Activated CD8-positive, alpha-beta memory T cell treated with anti-CD3 and anti-CD28 coated beads for 36 hours (primary cell): Measurements from ENCODE around the gene SPRED1. TPM values are rescaled to one million over a fixed set of nuclear protein-coding genes. Genes with fewer than 3 reads are reported as not detected.
"Not testable (repeated sequence)": the region's sequence is repeated elsewhere in the genome, so short reads cannot be mapped to it uniquely, and the experiment has no call there.

Source experiments
- CTCF ChIA-PET: fragments of 350-600 bp; sonication (Branson Sonifier 250); formaldehyde crosslinking; loops from one replicate; lab custom pipeline; 2021; ENCODE audit warnings: antibody characterized with exemption; lab: Charles Lee
- POLR2A ChIA-PET: fragments of 350-600 bp; sonication (Branson Sonifier 250); formaldehyde crosslinking; loops from one replicate; lab custom pipeline; 2021; ENCODE audit warnings: antibody characterized with exemption; lab: Charles Lee
- total RNA-seq, 2 experiments: library from RNA; stranded (reverse); gene quantifications; one replicate each; pipeline ENCODE4 v1.2.3, GENCODE V29; 2021

The SPRED1 gene
- total RNA-seq, 2 experiments from 2014 or later, result 1.3 to 2.5 TPM

DNA sequence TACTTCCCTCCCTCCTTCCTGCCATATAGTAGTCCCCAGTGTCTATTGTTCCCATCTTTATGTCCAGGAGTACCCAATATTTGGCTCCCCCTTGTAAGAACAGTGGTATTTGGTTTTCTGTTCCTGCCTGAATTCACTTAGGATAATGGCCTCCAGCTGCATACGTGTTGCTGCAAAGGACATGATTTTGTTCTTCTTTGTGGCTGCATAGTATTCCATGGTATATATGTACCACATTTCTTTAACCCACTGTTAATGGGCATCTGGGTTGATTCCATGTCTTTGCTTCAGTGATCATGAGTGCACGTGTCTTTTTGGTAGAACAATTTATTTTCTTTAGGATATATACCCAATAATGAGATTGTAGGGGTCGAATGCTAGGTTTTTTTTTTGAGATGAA is 19.3 kb downstream of the SPRED1 start:
- POLR2A ChIA-PET, result no interaction called here
- CTCF ChIA-PET, result no interaction called here

DNA sequence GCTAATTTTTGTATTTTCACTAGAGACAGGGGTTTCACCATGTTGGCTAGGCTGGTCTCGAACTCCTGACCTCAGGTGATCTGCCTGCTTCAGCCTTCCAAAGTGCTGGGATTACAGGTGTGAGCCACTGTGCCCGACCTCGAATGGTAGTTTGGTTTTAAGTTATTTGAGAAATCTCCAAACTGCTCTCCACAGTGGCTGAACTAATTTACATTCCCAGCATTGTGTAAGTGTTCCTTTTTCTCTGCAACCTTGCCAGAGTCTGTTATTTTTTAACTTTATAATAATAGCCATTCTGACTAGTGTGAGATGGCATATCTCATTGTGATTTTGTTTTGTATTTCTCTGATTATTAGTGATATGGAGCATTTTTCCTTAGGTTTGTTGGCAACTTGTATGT is 19.8 kb downstream of the SPRED1 start:
- POLR2A ChIA-PET, CTCF ChIA-PET: not testable (repeated sequence)

DNA sequence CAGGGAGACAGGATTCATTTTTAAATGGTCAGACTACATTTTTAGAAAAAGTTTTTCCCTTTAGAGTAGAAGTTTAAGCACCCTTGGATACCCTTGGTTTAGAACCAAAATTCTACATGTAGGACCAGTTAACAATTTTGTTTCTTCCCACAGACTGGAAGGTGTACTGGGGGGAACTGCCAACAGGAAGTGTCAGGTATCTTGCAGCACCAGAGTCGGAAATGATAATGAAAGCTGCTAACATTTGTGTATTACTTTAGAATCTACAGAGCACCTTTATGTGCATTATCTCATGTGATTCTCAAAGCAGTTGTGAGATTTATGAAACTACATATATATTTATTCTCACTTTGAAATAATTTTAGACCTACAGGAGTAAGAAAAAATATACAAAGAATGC is 21.5 kb downstream of the SPRED1 start:
- ChIA-PET POLR2A (no interaction called here), CTCF (no interaction called here)

DNA sequence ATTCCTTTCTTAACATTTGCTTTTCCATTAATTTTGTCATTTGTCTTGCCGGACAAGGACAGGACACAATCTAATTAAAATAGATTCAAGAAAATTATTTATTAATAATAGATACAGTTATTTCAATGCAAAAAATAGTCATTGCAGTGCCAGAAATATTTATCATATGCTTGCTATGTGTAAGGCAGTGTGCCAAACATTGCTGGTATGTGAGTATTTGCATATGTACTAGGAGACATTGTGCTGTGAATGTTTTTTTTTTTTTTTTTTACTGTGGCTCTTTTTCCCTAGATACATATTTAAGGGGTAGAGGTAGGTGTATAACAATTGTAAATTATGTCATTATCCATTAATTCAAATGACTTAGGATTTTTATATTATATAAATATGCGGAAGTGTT is 23.3 kb downstream of the SPRED1 start:
- POLR2A ChIA-PET, result no interaction called here
- CTCF ChIA-PET, result no interaction called here

DNA sequence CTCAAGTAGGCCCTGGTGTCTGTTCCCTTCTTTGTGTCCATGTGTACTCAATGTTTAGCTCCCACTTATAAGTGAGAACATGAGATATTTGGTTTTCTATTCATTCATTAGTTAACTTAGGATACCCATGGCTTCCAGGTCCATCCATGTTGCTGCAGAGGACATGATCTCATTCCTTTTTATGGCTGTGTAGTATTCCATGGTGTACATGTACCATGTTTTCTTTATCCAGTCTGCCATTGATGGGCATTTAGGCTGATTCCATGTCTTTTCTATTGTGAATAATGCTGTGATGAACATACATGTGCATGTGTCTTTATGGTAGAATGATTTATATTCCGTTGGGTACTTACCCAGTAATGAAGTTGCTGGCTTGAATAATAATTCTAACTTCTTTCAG is 24.6 kb downstream of the SPRED1 start:
- POLR2A ChIA-PET, result not testable (repeated sequence)

DNA sequence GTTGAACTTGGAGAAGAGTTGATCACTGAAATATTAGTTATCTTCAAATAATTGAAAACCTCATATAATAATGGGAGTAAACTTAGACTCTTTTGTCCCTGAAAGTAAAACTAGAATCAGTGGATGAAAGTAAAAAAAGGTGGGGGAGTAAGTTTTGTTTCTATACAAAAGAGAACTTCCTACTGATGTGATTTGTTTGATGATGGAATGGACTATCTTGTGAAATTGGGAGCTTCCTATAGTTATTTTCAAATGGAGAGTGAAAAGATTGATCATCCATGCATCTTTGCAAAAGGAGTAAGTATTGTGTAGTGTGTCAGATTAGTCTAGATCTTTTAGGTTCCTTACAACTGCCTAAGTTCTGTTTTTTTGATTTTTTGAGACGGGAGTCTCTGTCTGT is 28.4 kb downstream of the SPRED1 start:
- CTCF ChIA-PET, result no interaction called here

More for the DNA sequence above, 24.6 kb downstream of the SPRED1 start:
- CTCF ChIA-PET, result not testable (repeated sequence)

DNA sequence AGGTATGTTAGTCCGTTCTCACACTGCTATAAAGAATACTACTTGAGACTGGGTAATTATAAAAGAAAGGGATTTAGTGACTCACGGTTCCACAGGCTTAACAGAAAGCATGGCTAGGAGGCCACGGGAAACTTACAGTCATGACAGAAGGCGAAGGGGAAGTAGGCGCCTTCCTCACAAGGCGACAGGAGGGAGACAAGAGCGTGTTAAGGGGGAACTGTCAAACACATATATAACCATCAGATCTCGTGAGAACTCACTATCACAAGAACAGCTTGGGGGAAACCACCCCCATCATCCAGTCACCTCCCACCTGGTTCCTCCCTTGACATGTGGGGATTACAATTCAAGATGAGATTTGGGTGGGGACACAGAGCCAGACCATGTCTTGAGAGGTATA is 30.4 kb downstream of the SPRED1 start:
- CTCF ChIA-PET, result no interaction called here
- POLR2A ChIA-PET, result no interaction called here

More for the DNA sequence above, 28.4 kb downstream of the SPRED1 start:
- POLR2A ChIA-PET, result no interaction called here

DNA sequence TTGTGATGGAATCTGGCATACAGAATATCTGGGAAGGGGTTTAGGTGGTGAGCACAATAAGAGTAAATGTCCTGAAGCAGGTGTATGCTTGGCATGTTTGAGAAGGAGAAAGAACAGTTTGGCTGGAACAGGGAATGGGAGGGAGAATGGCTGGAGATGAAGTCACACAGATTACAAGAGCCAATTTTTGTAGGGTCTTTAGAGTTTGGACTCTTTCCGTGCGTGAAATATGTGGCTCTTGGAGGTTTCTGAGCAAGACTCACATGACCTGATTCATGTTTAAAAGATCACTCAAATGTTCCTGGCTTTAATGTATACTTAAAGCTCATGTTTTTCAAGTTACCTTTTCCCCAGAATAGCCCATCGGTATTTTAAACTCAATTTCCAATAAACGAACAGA is 32.8 kb downstream of the SPRED1 start:
- CTCF ChIA-PET, result no interaction called here
- POLR2A ChIA-PET, result no interaction called here

DNA sequence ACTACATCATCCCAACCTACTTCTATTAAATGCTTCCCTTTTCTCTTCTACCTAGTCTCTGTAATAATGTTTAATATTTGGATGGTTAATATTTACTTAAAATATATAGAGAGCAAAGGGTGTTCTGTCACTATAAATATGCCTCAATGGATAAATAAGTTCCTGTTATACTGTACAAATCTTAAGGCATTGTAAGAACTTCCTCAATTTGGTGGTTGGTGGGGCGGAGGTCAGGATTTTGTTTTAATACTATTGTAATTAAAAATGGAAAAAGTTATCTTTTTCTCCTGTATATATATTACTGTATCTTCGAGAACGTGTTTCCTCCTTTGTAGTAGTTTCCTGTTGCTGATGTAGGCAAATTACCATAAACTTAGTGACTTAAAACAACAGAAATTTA is 41.5 kb downstream of the SPRED1 start:
- POLR2A ChIA-PET, result no interaction called here
- CTCF ChIA-PET, result no interaction called here

DNA sequence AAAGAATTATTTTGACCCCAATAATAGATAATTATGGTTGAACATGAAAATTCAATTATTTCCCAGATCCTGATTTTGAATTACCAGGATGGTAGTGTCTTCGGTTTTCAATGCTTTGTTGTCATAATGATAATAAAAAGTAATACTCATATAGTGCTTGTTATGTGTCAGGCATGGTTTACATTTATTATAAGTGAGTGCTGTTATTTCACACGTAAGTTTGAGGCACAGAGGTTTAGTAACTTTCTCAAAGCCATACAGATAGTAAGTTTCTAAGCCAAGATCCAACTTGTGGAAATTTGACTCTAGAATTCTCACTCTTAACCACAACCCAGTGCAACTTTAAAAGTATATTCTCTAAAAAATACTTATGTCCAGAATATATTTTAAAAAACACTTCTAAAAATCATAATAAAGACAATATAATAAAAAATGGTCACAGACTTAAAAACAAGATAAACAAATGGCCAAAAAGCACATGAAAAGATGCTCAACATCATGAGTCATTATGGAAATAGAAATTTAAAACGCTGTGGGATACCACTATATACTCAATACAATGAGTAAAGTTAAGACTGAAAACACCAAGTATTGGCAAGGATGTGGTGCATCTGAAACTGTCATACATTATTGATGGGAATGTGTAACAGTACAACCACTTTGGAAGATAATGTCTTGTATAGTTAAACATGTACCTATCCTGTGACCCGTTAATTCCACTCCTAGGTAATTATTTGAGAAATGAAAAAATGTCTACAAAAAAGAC is 45.2 kb downstream of the SPRED1 start:
- CTCF ChIA-PET, result no interaction called here
- POLR2A ChIA-PET, result no interaction called here

DNA sequence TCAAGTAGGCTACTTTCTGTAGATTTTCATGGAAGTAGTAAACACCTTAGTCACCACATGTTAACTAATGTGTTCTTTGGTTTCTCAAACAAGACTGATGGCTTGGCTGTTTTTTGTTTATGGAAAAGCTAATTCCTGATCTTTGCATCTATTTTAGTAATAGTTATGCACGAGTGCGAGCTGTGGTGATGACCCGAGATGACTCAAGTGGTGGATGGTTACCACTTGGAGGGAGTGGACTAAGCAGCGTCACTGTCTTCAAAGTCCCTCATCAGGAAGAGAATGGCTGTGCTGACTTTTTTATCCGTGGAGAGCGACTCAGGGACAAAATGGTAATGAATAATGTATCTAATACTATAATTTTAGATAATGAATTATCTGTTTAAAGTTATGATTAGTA is 46.6 kb downstream of the SPRED1 start:
- POLR2A ChIA-PET, result no interaction called here
- CTCF ChIA-PET, result no interaction called here

DNA sequence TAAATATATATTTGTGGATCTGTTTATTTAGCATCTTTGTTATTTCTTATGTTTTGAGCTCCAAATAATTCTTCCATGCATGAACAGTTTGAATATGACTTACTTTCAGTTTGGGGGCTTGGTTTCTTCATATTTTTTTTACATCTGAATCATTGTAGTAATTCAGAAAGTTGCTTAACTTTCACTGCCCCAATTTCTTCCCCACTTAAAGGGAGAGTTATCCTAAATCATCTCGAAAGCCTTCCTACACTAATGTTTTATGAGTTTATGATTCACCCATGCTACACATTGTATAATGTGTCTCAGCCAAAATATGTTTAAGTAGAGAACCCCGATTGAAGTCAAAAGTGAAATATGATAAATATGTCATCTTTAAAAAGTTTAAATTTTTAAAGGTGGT is 47.8 kb downstream of the SPRED1 start:
- POLR2A ChIA-PET, result no interaction called here
- CTCF ChIA-PET, result no interaction called here

DNA sequence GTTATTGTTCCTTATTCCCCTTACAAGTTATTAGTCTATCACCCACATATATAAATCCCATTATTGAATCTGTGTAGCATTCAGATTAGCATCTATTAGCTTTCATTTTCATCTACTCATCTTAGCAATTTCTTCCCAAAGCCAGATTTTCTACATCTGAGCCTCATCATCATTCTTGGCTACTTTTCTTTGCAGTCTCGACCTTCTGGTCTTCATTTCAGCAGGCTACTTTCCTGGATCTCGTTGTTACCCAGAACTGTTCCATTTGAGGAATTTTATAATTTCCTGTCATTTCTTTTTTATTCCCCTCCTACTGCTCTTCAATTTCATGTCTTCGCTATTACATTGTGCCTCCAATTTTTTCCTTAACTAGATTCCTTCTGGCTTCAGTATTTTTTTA is 51.8 kb downstream of the SPRED1 start:
- ChIA-PET POLR2A (no interaction called here), CTCF (no interaction called here)

DNA sequence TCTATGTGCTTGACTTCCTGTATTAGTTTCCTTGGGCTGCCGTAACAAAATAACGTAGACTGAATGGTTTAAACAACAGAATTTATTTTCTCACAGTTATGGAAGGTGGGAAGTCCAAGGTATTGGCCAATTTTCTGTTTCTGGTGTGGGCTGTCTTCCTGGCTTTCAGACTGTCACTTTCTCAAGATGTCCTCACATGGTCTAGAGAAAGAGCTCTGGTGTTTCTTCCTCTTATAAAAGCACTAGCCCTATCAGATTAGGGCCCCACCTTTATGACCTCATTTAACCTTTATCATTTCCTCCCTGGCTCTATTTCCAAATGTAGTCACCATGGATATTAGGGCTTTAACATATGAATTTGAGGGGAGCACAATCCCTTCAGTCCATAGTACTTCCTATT is 54.6 kb downstream of the SPRED1 start:
- CTCF ChIA-PET, result no interaction called here
- POLR2A ChIA-PET, result no interaction called here

DNA sequence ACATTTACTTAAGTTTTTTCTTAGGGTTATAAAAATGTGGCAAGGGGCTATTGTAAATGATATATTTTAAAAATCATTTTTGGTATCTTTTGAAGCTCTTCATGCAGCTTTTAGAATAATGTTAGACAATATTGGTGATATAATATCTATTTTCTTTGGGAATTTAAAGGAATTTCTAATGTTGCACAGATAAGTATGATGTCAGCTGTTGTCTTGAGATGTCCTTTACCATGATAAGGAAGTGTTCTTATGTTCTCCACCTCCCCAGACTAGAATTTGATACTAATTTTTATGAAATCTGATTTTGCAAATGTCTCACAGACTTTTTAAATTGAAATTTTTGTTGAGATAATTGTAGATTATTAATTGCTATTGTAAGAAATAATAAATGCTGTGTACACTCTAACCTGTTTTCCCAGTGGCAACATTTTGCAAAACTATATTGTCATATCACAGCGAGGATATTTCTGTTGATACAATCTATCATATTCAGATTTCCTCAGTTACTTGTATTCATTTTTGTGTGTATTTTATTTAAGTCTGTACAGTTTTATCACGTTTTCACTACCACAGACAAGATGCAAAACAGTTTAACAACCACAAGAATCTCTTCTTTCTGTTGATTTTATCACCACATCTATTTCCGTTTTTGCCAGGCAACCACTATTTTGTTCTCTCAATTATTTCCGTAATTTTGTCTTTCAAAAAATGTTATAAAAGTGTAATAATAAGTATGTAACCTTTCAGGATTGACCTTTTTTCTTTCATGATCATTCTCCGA is 55.4 kb downstream of the SPRED1 start:
- CTCF ChIA-PET, result no interaction called here
- POLR2A ChIA-PET, result no interaction called here

DNA sequence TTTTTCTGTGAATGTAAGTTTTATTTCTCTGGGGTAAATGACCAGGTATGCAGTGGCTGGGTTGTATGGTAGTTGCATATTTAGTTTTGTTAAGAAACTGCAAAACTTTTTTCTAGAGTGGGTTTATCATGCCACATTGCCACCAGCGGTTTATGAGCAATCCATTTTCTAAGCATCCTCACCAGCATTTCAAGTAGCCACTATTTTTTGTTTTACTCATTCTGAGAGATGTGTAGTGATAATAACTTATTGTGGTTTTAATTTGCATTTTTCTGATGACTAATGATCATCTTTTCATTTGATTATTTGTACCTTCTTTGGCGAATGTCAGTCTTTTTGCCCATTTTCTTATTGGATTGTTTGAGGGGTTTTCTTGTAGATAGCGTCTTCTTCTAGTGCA is 56.2 kb downstream of the SPRED1 start:
- ChIA-PET CTCF (no interaction called here), POLR2A (no interaction called here)

DNA sequence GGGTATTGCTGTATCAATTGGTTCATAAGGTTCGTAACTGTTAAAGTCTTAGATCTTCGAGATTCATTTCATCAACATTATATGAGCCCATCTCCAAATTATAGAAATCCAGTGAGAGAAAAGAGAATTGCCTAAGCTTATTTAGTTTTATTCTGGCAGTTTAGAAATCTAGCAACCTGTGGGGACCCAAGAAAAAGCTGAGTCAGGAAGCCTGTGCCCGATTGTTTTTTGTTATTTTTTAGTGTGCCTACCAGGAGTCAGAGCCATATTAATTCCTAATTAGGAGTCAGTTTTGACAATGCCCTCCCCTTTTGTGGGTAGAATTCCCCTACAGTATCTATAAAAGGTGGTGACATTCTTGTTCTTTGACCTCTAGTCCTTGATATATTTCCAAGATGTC is 59.6 kb downstream of the SPRED1 start:
- POLR2A ChIA-PET, result no interaction called here
- CTCF ChIA-PET, result no interaction called here

DNA sequence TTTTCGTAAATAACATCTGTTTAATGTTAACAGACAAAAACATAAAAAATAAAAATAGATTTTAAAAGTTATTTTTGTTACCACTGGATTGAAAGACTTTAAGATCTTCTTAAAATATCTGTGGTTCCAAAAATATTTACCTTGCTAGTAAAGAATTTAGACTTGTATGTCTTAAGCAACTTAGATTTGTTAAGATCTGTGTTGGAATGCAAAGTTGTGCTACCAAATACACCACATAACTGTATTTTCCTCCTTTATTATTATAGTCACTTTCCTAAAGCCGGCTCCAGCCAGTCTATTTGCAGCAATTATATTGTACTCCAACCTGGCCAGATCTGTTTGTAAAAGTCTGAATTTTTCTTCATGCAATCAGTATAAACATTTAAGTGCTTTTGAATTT is 63.7 kb downstream of the SPRED1 start:
- ChIA-PET CTCF (no interaction called here), POLR2A (no interaction called here)

DNA sequence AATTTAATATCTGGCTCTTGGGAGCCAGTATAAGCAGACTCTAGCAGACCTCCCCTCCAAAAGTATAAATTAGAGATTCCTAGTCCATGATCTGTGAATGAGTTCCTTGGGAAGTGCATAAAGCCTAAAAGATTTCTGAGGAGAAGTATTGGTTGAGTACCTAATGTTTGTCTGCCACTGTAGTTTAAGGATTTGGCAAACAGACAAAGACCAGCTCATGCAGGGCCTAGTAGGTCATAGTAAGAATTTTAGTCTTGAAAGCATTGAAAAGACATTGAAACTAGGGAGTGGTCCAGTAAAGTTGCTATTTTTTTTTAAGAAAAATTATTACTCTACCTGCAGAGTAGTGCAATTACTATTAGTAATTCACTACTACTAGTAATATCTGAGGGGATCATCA is 67.5 kb downstream of the SPRED1 start:
- ChIA-PET CTCF (no interaction called here), POLR2A (no interaction called here)

DNA sequence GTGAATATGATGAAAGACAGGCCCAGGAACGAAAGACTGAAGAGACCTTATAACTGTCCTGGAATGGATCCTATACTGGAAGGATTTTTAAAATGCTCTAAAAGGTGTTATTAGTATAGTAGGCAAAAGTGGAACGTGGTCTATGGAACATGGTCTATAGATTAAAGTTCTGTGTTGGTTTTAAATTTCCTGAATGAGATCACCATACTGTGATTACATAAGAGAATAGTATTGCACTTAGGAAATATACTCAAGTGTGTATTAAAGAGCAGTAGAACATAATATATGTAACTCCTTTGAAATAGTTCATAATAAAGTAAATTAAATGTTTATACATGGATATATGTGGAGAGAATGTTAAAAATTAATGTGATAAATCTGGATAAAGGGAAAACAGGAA is 68.2 kb downstream of the SPRED1 start:
- CTCF ChIA-PET, result no interaction called here

DNA sequence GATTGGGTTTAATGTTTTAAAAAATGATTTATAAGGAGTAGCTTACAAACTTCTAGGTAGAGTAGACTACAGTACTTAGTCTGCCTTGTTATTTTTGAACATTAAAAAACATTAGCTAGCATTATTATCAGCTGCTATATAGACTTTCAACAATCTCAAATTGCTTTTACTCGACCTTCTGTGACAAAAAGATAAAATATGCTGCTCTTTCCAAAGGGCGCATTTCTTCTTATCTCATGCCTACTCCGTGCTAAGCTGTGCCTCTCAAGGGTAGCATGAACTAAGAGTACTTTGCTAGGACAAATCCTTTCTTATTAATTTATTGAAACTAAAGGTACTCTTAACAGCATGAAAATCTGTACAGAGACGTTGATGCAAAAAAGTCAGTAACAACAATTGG is 71.3 kb downstream of the SPRED1 start:
- POLR2A ChIA-PET, result no interaction called here

More for the DNA sequence above, 68.2 kb downstream of the SPRED1 start:
- POLR2A ChIA-PET, result no interaction called here

More for the DNA sequence above, 71.3 kb downstream of the SPRED1 start:
- CTCF ChIA-PET, result no interaction called here
